WERI-Rb-1 (cell line): ENCODE results near the gene RAI1.
A peak's percentile ranks its signal among the peaks of the same experiment; 100 is the strongest.

Experiments
- DNase-seq: peaks from one replicate; pipeline ENCODE4 v3.0.0-alpha.2; 2020
- H3K27ac ChIP-seq: fragments of 250-450 bp; sonication (Bioruptor Pico); 2 replicates; pipeline ENCODE4 v1.5.1; 2020; ENCODE audit warnings: mild to moderate bottlenecking, moderate library complexity
- H3K27me3 ChIP-seq: fragments of 250-450 bp; sonication (Bioruptor Pico); 2 replicates; pipeline ENCODE4 v1.5.1; 2021; ENCODE audit warnings: mild to moderate bottlenecking, low read depth, moderate library complexity; ENCODE audit not compliant: insufficient read depth, severe bottlenecking
- H3K36me3 ChIP-seq: fragments of 250-450 bp; sonication (Bioruptor Pico); 2 replicates; pipeline ENCODE4 v1.5.1; 2020; ENCODE audit warnings: mild to moderate bottlenecking, moderate library complexity
- H3K4me3 ChIP-seq: 2 replicates; pipeline ENCODE4 v1.5.1; 2011; ENCODE audit warnings: low read depth, mild to moderate bottlenecking, control low read depth, low read length
- H3K9me3 ChIP-seq: fragments of 250-450 bp; sonication (Bioruptor Pico); 2 replicates; pipeline ENCODE4 v1.5.1; 2021; ENCODE audit warnings: mild to moderate bottlenecking, moderate library complexity; ENCODE audit not compliant: severe bottlenecking
- CTCF ChIP-seq: IDR thresholded peaks from 2 replicates; pipeline ENCODE4 v1.5.1; 2011; ENCODE audit warnings: low read depth, mild to moderate bottlenecking, control low read depth, inconsistent platforms, low read length

RAI1 gene

DNA sequence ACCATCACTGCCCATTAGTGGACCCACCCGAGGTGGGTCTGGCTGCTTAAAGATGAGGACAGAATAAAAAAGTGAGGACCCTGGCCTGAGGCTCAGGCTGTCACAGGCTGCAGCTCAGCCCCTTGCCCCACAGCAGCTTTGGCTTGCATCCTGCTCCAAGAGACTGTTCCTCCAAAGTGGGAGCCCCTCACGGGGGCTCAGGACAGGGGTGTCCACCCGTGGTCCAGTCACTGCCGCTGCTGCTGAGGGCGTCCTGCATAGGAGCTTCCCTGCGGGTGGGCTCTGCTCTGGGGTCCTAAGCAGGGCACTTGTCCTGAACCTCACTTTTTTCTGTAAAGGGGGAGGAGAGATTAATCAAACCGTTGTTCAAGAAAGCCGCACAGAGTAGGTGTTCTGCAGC is 107.7 kb downstream of the RAI1 start:
- Histone ChIP-seq H3K36me3 (peaks cover 15% of the 10 kb centered on the region), H3K9me3 (no peaks in the 10 kb centered on the region), H3K27me3 (no peaks in the 10 kb centered on the region), H3K4me3 (no peak overlapping the region), H3K27ac (no peak overlapping the region)
- no peak for TF ChIP-seq CTCF
- no peak for DNase-seq

- no peak overlapping the region for H3K4me3 ChIP-seq
- peaks cover 20% of the 10 kb centered on the region for H3K36me3 ChIP-seq
- no peak for DNase-seq
- no peak overlapping the region for H3K27ac ChIP-seq
- no peaks in the 10 kb centered on the region for H3K9me3 ChIP-seq
- no peaks in the 10 kb centered on the region for H3K27me3 ChIP-seq
- no peak for TF ChIP-seq CTCF
Observed at GRCh38 chr17:17789410-17789809, 108.2 kb downstream of the RAI1 start.

- Histone ChIP-seq H3K27ac (peak overlapping the region; percentile 59), H3K4me3 (no peak overlapping the region), H3K27me3 (no peaks in the 10 kb centered on the region), H3K9me3 (no peaks in the 10 kb centered on the region), H3K36me3 (peaks cover 26% of the 10 kb centered on the region)
- no peak for TF ChIP-seq CTCF
- no peak for DNase-seq
Observed at GRCh38 chr17:17789828-17790636, 108.8 kb downstream of the RAI1 start.

DNA sequence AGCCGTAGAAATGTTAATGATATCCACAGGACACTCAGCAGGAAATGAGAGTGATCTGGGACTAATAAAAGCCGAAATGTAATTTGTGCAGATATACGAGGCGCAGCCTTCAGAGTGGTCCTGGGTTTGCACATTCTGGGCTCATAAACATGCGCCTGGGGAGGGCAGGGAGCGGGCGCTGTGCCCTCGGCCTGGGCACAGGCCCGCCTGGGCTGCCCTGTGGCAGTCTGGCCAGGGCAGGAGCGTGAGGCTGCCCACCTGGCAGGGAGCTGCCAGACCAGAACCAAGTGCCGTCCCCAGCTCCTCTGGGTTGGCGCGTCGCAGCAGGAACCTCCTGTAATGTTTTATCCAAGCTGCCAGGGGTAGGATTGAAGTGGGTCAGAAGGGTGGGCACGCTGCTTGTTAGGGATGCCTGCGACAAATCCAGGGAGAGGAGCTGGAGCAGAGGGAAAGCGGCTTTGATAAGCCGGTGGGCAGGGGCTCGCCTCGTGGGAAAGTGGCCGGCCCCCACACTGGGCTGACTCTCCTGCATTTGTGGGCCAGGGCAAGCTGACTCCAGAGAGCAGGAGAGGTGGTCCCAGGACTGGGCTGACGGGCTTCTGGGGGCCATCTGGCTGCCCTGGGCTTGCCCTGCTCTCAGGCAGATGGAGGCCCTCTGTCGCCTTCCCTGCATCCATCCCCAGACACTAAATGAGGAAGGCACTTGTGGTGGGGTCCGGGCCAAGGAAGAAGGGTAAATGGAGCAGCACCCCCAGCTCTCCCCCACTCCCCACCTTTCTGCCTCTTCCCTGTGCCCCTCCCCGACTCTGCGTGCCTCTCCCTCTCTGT is 109.6 kb downstream of the RAI1 start:
- no peaks in the 10 kb centered on the region for H3K9me3 ChIP-seq
- H3K4me3 ChIP-seq: no peak overlapping the region
- no peak for TF ChIP-seq CTCF
- DNase-seq: no peak
- no peaks in the 10 kb centered on the region for H3K27me3 ChIP-seq
- peak overlapping the region; percentile 59 for H3K27ac ChIP-seq
- H3K36me3 ChIP-seq: peaks cover 34% of the 10 kb centered on the region

- Histone ChIP-seq H3K4me3 (no peak overlapping the region), H3K27ac (peak overlapping the region; percentile 59), H3K36me3 (peaks cover 43% of the 10 kb centered on the region), H3K9me3 (no peaks in the 10 kb centered on the region), H3K27me3 (no peaks in the 10 kb centered on the region)
- TF ChIP-seq CTCF: no peak
- no peak for DNase-seq
Observed at GRCh38 chr17:17792037-17792550, 110.8 kb downstream of the RAI1 start.
